Measurements from ENCODE around the gene ZFAND6. TPM values are rescaled to one million over a fixed set of nuclear protein-coding genes. Genes with fewer than 3 reads are reported as not detected.

The ZFAND6 gene
- total RNA-seq, 1 donor from 2014 or later = 87.4 TPM

DNA sequence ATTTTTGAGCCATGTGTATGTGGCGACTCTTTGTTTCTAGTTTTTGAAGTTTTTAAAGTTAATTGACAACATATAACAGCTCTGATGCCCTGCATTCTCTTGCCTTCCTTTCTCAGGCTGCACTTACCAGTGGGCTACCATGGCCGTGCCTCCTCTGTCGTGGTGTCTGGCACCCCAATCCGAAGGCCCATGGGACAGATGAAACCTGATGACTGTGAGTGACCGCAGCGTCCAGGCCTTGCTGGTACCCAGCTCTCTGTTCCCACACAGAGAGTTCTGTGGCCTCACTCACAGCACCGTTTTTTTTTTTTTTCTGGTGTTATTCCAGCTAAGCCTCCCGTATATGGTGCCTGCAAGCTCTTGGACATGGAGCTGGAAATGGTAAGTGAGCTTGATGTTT, 108.5 kb downstream of the ZFAND6 start:
- DNase-seq (ENCODE audit: extremely low spot score in 2 of 2) = no peak
- H3K4me1 ChIP-seq = peaks cover 3% of the 10 kb centered on the region
- H3K9me3 ChIP-seq = no peaks in the 10 kb centered on the region
- TF ChIP-seq, protein P1, sequence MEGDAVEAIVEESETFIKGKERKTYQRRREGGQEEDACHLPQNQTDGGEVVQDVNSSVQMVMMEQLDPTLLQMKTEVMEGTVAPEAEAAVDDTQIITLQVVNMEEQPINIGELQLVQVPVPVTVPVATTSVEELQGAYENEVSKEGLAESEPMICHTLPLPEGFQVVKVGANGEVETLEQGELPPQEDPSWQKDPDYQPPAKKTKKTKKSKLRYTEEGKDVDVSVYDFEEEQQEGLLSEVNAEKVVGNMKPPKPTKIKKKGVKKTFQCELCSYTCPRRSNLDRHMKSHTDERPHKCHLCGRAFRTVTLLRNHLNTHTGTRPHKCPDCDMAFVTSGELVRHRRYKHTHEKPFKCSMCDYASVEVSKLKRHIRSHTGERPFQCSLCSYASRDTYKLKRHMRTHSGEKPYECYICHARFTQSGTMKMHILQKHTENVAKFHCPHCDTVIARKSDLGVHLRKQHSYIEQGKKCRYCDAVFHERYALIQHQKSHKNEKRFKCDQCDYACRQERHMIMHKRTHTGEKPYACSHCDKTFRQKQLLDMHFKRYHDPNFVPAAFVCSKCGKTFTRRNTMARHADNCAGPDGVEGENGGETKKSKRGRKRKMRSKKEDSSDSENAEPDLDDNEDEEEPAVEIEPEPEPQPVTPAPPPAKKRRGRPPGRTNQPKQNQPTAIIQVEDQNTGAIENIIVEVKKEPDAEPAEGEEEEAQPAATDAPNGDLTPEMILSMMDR (IDR thresholded peaks at IDR 0.05) = no peak
- TF ChIP-seq POLR2AphosphoS5 (IDR thresholded peaks at IDR 0.05; ENCODE audit: insufficient read depth in 1 of 2, low read depth in 1 of 2) (no peak), POLR2A (IDR thresholded peaks at IDR 0.05) (no peak)
- no peak overlapping the region for H3K27ac ChIP-seq
- no peak overlapping the region for H3K4me3 ChIP-seq
- H3K36me3 ChIP-seq = peaks cover 0 to 15% of the 10 kb centered on the region in 2 donors
- H3K27me3 ChIP-seq = no peaks in the 10 kb centered on the region
- intact Hi-C loops (cut with DNase I) = no loop called here

DNA sequence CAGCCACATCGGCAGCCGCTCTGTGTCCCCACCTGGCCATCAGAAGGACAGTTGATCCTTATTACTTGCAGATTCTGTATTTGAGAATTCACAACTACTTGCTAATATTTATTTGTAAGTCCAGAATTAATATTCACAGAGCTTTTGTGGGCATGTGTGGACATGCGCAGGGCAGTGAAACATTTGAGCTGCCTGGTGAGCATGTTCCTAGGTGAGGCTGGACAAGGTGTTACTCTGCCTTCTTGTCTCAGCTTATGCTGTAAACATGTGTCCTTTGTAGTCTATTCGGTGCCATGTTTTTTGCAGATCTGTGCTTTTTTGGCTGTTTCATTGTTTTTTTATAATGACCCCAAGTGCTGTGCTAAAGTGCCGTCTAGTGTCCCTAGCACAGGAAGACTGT, 108.9 kb downstream of the ZFAND6 start:
- DNase-seq (ENCODE audit: extremely low spot score in 2 of 2) = no peak
- intact Hi-C loops (cut with DNase I) = no loop called here
- H3K9me3 ChIP-seq = no peaks in the 10 kb centered on the region
- no peak overlapping the region for H3K4me3 ChIP-seq
- no peak overlapping the region for H3K27ac ChIP-seq
- H3K36me3 ChIP-seq = peaks cover 0 to 12% of the 10 kb centered on the region in 2 donors
- no peaks in the 10 kb centered on the region for H3K27me3 ChIP-seq
- peaks cover 8% of the 10 kb centered on the region for H3K4me1 ChIP-seq
- TF ChIP-seq, protein P1 (IDR thresholded peaks at IDR 0.05) = no peak
- no peak for TF ChIP-seq POLR2AphosphoS5 (IDR thresholded peaks at IDR 0.05; ENCODE audit: insufficient read depth in 1 of 2, low read depth in 1 of 2)
- TF ChIP-seq POLR2A (IDR thresholded peaks at IDR 0.05) = no peak

DNA sequence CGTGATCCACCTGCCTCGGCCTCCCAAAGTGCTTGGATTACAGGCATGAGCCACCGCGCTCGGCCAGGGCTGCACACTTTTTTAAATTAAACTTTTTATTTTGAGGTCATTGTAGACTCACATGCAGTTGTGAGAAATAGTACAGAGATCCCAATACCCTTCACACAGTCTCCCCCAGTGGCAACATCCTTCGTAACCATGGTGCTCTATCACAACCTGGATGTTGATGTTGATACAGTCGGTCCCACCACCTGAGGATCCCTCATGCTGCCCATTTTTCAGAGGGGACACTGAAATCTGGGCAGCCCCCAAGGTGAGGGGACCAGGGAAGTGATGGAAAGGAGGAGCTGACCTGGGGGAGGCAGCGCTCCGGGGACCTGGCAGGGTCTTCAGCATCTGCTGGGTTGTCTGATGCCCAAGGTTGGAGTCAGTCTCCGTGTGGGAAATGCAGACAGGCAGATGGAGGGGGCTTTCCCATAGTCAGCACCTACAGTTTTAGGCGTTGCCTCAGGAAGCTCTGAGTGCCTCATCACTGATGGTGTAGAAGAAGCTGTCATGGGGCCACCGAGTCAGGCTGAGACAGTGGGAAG, 110.4 kb downstream of the ZFAND6 start:
- intact Hi-C loops (cut with DNase I) = no loop called here
- no peak for DNase-seq (ENCODE audit: extremely low spot score in 2 of 2)
- Histone ChIP-seq H3K27ac (no peak overlapping the region), H3K27me3 (no peaks in the 10 kb centered on the region), H3K36me3 (peaks cover 0 to 6% of the 10 kb centered on the region in 2 donors), H3K9me3 (no peaks in the 10 kb centered on the region), H3K4me3 (no peak overlapping the region), H3K4me1 (peaks cover 22% of the 10 kb centered on the region)
- TF ChIP-seq, protein P1 (IDR thresholded peaks at IDR 0.05) = no peak
- TF ChIP-seq POLR2AphosphoS5 (IDR thresholded peaks at IDR 0.05; ENCODE audit: insufficient read depth in 1 of 2, low read depth in 1 of 2) (no peak), POLR2A (IDR thresholded peaks at IDR 0.05) (no peak)

DNA sequence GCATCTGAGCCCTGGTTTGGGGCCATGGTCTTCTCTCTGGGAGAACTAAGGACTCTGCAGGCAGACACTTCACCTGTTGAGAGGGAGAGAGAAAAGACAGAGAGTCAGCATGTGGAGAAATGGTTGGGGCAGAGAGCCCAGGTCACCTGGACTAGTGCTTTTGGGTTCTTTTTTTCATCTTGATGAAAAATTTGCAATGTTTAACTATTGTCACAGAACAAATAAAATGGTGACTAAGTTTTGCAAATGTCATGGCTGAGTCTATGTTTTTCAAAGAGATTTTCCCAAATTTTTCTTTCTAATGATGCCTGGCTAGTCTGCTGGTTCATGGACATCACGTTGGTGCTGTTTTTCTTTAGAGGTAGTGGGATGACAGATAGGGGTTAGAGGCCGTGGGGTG, 111.1 kb downstream of the ZFAND6 start:
- Histone ChIP-seq H3K9me3 (no peaks in the 10 kb centered on the region), H3K4me1 (peaks cover 28% of the 10 kb centered on the region), H3K27ac (no peak overlapping the region), H3K36me3 (peaks cover 0 to 6% of the 10 kb centered on the region in 2 donors), H3K4me3 (no peak overlapping the region), H3K27me3 (no peaks in the 10 kb centered on the region)
- no peak for DNase-seq (ENCODE audit: extremely low spot score in 2 of 2)
- intact Hi-C loops (cut with DNase I) = no loop called here
- TF ChIP-seq POLR2A (IDR thresholded peaks at IDR 0.05) (no peak), POLR2AphosphoS5 (IDR thresholded peaks at IDR 0.05; ENCODE audit: insufficient read depth in 1 of 2, low read depth in 1 of 2) (no peak)
- TF ChIP-seq, protein P1 (IDR thresholded peaks at IDR 0.05) = no peak

DNA sequence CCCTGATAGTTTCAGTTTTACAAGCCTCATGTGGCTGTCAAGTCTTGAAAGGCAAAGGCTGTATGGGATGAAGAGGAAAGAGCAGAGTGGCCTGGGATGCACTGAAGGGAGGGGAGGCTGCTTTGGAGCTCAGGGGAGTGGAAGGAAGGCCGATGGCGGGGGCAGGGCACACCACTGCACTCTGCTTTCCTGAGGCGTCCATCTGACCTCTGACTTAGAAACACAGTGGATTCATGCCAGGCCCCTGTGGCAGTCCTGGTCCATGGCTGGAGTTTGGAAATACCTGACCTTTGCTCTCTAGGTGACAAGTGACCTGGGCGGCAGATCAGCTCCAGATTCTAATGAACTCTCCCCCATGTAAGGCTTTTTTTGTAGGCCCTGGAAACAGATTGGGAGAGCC, 112.3 kb downstream of the ZFAND6 start:
- Histone ChIP-seq H3K9me3 (no peaks in the 10 kb centered on the region), H3K27ac (no peak overlapping the region), H3K4me3 (no peak overlapping the region), H3K27me3 (no peaks in the 10 kb centered on the region), H3K4me1 (peaks cover 28% of the 10 kb centered on the region), H3K36me3 (peaks cover 0 to 13% of the 10 kb centered on the region in 2 donors)
- TF ChIP-seq POLR2AphosphoS5 (IDR thresholded peaks at IDR 0.05; ENCODE audit: insufficient read depth in 1 of 2, low read depth in 1 of 2) (no peak), POLR2A (IDR thresholded peaks at IDR 0.05) (no peak)
- TF ChIP-seq, protein P1 (IDR thresholded peaks at IDR 0.05) = no peak
- intact Hi-C loops (cut with DNase I) = no loop called here
- no peak for DNase-seq (ENCODE audit: extremely low spot score in 2 of 2)

All from vagina (tissue), 2 donors.